Mucosa of rectum (tissue), 2 donors: ENCODE data around the gene SPOCD1.

Source experiments
- H3K27ac ChIP-seq, 2 donors: one replicate each; pipeline ENCODE4 v1.7.0; 2013; ENCODE audit warnings: inconsistent platforms in 2 of 2, low read depth in 2 of 2, low read length in 2 of 2
- H3K27me3 ChIP-seq, 2 donors: one replicate each; pipeline ENCODE4 v1.7.0; 2013; ENCODE audit warnings: low read length in 2 of 2; ENCODE audit not compliant: control insufficient read depth in 2 of 2, insufficient read depth in 2 of 2
- H3K36me3 ChIP-seq, 2 donors: one replicate each; pipeline ENCODE4 v1.7.0; 2013; ENCODE audit warnings: low read length in 2 of 2; ENCODE audit not compliant: control insufficient read depth in 2 of 2, insufficient read depth in 2 of 2
- H3K4me1 ChIP-seq, 2 donors: one replicate each; pipeline ENCODE4 v1.7.0; 2013; ENCODE audit warnings: low read length in 2 of 2, mild to moderate bottlenecking in 1 of 2; ENCODE audit not compliant: control insufficient read depth in 2 of 2, insufficient read depth in 2 of 2
- H3K4me3 ChIP-seq, 2 donors: one replicate each; pipeline ENCODE4 v1.7.0; 2013; ENCODE audit warnings: low read length in 2 of 2
- H3K9ac ChIP-seq, 2 donors: one replicate each; pipeline ENCODE4 v1.7.0; 2013; ENCODE audit warnings: low read length in 2 of 2, low read depth in 1 of 2, mild to moderate bottlenecking in 1 of 2
- H3K9me3 ChIP-seq, 2 donors: one replicate each; pipeline ENCODE4 v1.7.0; 2013; ENCODE audit warnings: low read length in 2 of 2; ENCODE audit not compliant: control insufficient read depth in 2 of 2
- donor health status: healthy.
- donor health status: Normal muscosa, but diverticular disease.

SPOCD1 gene

DNA sequence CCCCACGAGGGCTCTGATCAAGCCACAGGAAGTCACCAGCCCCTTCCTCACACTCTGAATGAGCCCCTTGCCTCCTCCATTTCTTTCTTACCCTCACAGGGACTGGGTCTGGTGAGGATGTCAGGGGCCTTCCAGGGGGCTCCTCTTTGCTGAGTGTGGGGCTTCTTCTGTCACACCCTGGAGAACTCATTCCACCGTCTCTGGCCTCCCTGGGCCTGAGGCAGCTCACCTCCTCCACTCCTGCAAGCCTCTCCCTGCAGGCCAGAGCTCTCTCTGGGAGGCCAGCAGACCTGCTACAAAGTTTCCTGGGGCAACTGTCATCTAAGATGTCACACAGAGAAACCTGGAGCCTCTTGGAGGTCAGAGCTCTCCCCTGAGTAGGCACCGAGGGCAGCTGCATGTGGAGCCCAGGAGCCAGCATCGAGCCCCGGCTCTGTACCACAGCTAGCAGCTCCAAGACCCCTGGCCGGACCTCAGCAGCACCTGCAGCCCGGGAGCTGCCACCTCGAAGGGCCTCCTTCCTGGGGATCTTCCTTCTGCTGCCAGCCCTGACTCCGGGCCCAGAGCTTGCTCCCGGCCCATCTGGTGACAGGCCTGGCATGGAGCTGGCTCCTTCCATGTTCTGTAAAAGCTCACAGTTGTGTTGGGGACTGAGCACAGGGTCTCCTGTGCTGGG, 1.1 kb downstream of the SPOCD1 start:
- Histone ChIP-seq H3K9me3 (no peaks in the 10 kb centered on the region), H3K4me3 (no peak overlapping the region), H3K9ac (no peak overlapping the region), H3K4me1 (no peaks in the 10 kb centered on the region), H3K27ac (no peak overlapping the region), H3K27me3 (no peaks in the 10 kb centered on the region), H3K36me3 (no peaks in the 10 kb centered on the region)

DNA sequence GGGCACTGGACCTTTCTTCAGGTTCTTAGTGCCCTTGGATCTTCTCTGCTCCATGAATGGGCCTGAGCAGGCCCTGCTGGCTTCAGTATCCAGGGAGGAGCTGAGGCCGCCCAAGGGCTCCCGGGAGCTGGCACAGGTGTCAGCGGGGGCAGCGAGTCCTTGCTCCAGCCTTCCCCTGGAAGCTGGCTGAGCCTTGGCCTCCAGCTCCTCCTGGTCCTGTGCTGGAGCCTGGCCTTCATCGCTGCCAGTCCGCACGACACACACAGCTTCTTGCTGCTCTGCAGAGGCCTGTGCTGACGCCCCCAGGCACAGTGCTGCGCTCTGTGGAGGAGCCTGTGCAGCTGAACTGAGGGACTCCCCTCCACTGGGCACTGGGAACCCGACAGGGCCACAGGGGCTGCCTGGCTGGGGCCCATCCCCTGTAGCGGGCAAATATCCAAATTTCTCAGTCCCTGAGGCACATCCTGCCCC, 1.7 kb downstream of the SPOCD1 start:
- H3K4me3 ChIP-seq = no peak overlapping the region
- no peak overlapping the region for H3K27ac ChIP-seq
- H3K36me3 ChIP-seq = no peaks in the 10 kb centered on the region
- no peaks in the 10 kb centered on the region for H3K4me1 ChIP-seq
- no peaks in the 10 kb centered on the region for H3K27me3 ChIP-seq
- no peak overlapping the region for H3K9ac ChIP-seq
- H3K9me3 ChIP-seq = no peaks in the 10 kb centered on the region

DNA sequence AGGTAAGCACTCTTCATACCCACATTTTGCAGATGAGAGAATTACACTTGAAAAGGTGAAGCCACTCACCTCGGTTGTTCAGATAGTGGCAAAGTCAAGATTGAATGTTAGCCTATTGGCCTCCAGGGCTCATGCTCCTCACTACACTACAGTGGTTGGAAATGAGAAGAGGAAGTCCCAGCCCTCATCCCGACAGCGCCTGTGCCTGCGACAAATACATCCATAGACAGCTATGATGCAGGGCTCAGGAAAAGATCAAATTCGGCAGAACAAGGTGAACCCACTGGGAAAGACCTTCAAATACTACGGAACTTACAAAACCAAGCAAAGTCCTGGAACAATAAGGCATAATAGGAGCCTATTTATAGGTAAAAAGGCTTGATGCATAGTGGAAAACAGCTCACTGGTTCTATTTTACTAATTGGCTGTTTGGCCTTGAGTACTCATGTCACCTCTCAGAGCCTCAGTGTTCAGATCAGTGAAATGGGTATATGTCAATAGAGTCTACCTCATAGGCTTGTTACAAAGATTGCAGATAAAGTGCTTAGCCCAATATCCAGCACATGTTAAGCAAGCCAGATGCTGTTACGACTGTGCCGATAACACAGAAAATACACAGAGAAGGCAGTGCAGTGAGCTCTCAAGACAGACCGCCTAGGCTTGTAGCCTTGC, 3.5 kb downstream of the SPOCD1 start:
- no peak overlapping the region for H3K9ac ChIP-seq
- no peaks in the 10 kb centered on the region for H3K9me3 ChIP-seq
- no peak overlapping the region for H3K27ac ChIP-seq
- H3K4me3 ChIP-seq = no peak overlapping the region
- H3K27me3 ChIP-seq = no peaks in the 10 kb centered on the region
- H3K4me1 ChIP-seq = no peaks in the 10 kb centered on the region
- no peaks in the 10 kb centered on the region for H3K36me3 ChIP-seq

DNA sequence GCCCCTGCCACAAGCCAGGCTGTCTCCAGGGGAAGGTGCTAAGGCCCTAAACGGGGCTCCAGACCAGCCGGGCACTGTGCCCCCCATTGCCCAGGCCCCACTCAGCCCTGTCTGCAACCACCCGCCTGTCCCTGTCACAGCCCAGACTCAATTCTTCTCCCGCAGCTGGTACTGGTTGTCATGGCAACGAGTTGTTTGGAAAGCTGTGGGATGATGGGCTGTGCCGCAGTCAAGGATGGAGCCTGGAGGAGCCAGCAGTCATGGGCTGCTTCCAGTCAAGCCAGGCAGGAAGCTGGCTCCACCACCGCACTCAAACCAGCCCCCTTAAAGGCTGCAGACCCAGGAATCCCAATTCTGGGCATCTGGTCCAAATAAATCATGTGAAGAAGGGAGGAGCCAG, 4.2 kb downstream of the SPOCD1 start:
- Histone ChIP-seq H3K9me3 (no peaks in the 10 kb centered on the region), H3K9ac (no peak overlapping the region), H3K4me3 (no peak overlapping the region), H3K27ac (no peak overlapping the region), H3K4me1 (no peaks in the 10 kb centered on the region), H3K36me3 (no peaks in the 10 kb centered on the region), H3K27me3 (no peaks in the 10 kb centered on the region)

DNA sequence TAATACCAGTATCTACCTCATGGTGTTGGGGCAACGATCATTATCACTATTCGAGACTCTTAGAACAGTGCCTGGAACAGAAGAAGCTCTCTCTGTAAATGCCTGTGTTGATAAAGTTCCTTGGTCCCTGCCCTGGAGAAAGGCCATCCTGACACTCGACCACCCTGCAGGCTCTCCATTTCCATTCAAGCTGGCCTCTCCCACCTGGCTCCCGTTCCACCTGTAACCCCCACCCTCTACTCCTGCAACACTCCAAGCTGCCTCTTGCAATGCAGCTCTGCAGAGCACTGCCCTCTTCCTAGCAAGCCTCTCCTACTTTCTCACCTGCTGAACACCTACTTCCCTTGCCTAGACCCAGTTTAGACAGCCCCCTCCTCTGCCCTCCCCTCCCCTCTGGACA, 6.1 kb downstream of the SPOCD1 start:
- Histone ChIP-seq H3K4me3 (no peak overlapping the region), H3K4me1 (no peaks in the 10 kb centered on the region), H3K27ac (no peak overlapping the region)

DNA sequence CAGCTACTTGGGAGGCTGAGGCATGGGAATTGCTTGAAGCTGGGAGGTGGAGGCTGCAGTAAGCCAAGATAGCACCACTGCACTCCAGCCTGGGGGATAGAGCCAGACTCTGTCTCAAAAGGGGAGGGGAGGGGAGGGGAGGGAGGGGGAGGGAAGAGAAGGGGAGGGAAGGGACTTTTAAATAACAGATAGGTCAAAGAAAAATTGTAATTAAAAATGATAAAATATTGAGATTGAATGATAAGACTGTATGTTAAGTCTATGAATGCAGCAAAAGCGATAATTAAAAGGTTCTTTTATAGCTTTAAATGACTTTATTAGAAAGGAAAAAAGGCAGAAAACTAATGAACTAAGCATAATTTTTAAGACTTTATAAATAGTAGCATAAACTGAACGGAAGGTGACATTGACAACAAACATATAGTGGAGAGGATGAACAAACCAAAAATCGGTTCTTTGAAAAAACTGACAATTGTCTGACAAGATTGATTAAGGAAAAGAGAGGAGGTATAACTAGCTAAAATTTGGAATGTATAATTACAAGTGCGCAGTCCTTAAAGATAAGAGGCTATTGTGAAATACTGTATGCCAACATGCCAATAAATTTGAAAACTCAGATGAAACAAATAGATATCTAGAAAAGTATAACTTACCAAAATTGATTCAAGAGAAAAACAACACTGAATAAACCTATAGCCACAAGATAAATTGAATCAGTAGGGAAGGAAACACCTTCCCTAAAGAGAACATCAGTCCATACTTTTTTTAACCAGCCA, 8.4 kb downstream of the SPOCD1 start:
- Histone ChIP-seq H3K4me1 (no peaks in the 10 kb centered on the region), H3K36me3 (no peaks in the 10 kb centered on the region), H3K27me3 (no peaks in the 10 kb centered on the region), H3K9ac (no peak overlapping the region), H3K4me3 (no peak overlapping the region), H3K9me3 (no peaks in the 10 kb centered on the region), H3K27ac (no peak overlapping the region)

More for the DNA sequence above, 6.1 kb downstream of the SPOCD1 start:
- H3K36me3 ChIP-seq = no peaks in the 10 kb centered on the region
- H3K27me3 ChIP-seq = no peaks in the 10 kb centered on the region
- no peaks in the 10 kb centered on the region for H3K9me3 ChIP-seq
- H3K9ac ChIP-seq = no peak overlapping the region

DNA sequence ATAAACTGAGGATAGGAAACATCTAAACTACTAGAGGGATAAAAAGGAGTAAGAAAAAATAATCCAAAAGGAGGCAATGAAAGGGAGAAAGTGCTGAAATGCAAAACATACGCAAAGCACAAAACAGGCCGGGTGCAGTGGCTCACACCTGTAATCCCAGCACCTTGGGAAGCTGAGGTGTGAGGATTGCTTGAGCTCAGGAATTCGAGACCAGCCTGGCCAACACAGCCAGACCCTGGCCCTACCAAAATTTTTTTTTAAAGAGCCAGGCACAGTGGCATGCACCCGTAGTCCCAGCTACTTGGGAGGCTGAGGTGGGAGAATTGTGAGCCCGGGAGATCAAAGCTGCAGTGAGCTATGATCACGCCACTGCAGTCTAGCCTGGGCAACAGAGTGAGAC, 10.5 kb downstream of the SPOCD1 start:
- Histone ChIP-seq H3K27ac (no peak overlapping the region), H3K36me3 (no peaks in the 10 kb centered on the region), H3K27me3 (no peaks in the 10 kb centered on the region), H3K9me3 (no peaks in the 10 kb centered on the region), H3K4me1 (no peaks in the 10 kb centered on the region), H3K4me3 (no peak overlapping the region), H3K9ac (no peak overlapping the region)

DNA sequence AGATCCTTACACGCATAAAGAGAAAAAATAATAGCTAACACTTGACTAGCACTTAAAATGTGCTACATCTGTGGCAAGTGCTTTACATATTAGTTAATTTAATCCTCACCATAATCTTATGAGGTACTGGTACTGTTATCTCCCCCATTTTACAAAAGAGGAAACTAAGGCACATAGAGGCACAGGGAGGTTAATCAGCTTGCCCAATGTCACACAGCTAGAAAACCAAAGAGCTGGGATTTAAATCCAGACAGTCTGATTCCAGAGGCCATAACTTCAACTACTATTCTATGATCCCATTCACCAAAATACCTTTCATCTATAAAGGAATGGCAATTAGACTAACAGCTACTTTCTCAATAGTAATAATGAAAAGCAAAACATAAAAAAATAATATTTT, 11.7 kb downstream of the SPOCD1 start:
- H3K27ac ChIP-seq = no peak overlapping the region
- H3K27me3 ChIP-seq = no peaks in the 10 kb centered on the region
- H3K36me3 ChIP-seq = no peaks in the 10 kb centered on the region
- no peak overlapping the region for H3K9ac ChIP-seq
- no peak overlapping the region for H3K4me3 ChIP-seq
- no peaks in the 10 kb centered on the region for H3K9me3 ChIP-seq
- H3K4me1 ChIP-seq = no peaks in the 10 kb centered on the region

DNA sequence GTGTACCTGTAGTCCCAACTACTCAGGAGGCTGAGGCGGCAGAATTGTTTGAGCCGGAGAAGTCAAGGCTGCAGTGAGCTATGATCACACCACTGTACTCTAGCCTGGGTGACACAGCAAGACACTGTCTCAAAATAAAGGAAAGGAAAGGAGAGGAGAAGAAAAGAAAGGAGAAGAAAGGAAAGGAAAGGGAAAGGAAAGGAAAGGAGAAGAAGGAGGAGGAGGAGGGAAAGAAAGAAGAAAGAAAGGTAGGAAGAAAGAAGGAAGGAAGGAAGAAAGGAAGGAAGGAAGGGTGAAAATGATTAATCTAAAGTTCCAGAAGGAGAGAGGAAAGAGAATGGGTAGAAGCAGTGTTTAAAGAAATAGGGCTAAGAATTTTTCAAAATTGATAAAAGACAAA, 12.2 kb downstream of the SPOCD1 start:
- no peaks in the 10 kb centered on the region for H3K27me3 ChIP-seq
- no peak overlapping the region for H3K4me3 ChIP-seq
- no peaks in the 10 kb centered on the region for H3K4me1 ChIP-seq
- H3K36me3 ChIP-seq = no peaks in the 10 kb centered on the region
- H3K9me3 ChIP-seq = no peaks in the 10 kb centered on the region
- no peak overlapping the region for H3K27ac ChIP-seq
- no peak overlapping the region for H3K9ac ChIP-seq
